ENCODE results near the gene PGF.
A peak's percentile ranks its signal among the peaks of the same experiment; 100 is the strongest.

Gene PGF

DNA sequence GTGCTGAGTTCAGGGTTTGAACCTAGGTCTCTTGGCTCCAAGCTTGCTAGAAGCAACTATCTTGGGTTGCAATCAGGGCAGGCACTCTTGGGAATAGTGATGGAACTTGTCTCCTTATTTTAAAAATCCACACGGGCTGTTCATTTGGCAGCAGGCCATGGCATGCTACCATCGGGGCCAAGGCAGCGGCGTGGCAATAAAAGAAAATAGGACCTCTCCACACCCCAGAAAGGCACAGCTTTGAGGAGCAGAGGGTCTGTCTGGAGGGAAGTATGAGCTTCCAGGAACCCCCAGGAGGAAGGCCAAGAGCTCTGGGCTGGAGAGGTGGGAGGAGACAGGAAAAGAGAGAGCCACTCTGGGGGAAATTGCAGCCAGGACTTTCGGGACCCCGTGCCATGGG lies 47.7 kb downstream of the PGF start:
- ChIA-PET POLR2A (interaction anchor here (1.0 to 2.2 kb wide), 3 partner anchors 9 to 46 kb away, joined by 5 to 9 read pairs (median 7); partner anchors contain the start of gene RPS6KL1), CTCF (interaction anchor here (0.6 to 6.3 kb wide), 6 partner anchors 12 to 48 kb away, joined by 3 to 195 read pairs (median 5); no protein-coding TSS in a partner anchor)
- Histone ChIP-seq H3K27ac (ENCODE audit: extremely low read depth, low read depth, low read length) (no peak overlapping the region), H3K4me1 (ENCODE audit: control insufficient read depth, insufficient read depth, low read length) (no peaks in the 10 kb centered on the region), H3K36me3 (ENCODE audit: control insufficient read depth in 2 of 2, insufficient read depth in 1 of 2, low read length in 2 of 2) (peaks cover 1 to 37% of the 10 kb centered on the region in 2 experiments; a peak in 2 of 3 replicates), H3K4me3 (ENCODE audit: low read depth, low read length) (no peak overlapping the region), H3K9me3 (ENCODE audit: control insufficient read depth, insufficient read depth, low read depth, low read length) (no peaks in the 10 kb centered on the region)
- TF ChIP-seq ZNF202 (tag by site-specific recombination; IDR thresholded peaks at IDR 0.05; ENCODE audit: borderline replicate concordance), result no peak
- no peak for TF ChIP-seq ZNF274 (IDR thresholded peaks at IDR 0.05; ENCODE audit: low read length)
- no peak for TF ChIP-seq ZNF274 (tag by site-specific recombination; IDR thresholded peaks at IDR 0.05; ENCODE audit: borderline replicate concordance)
- TF ChIP-seq IKZF3 (tag by site-specific recombination; IDR thresholded peaks at IDR 0.05), result no peak
- no peak for TF ChIP-seq ZNF37A (tag by site-specific recombination; IDR thresholded peaks at IDR 0.05)
- TF ChIP-seq, protein P1, sequence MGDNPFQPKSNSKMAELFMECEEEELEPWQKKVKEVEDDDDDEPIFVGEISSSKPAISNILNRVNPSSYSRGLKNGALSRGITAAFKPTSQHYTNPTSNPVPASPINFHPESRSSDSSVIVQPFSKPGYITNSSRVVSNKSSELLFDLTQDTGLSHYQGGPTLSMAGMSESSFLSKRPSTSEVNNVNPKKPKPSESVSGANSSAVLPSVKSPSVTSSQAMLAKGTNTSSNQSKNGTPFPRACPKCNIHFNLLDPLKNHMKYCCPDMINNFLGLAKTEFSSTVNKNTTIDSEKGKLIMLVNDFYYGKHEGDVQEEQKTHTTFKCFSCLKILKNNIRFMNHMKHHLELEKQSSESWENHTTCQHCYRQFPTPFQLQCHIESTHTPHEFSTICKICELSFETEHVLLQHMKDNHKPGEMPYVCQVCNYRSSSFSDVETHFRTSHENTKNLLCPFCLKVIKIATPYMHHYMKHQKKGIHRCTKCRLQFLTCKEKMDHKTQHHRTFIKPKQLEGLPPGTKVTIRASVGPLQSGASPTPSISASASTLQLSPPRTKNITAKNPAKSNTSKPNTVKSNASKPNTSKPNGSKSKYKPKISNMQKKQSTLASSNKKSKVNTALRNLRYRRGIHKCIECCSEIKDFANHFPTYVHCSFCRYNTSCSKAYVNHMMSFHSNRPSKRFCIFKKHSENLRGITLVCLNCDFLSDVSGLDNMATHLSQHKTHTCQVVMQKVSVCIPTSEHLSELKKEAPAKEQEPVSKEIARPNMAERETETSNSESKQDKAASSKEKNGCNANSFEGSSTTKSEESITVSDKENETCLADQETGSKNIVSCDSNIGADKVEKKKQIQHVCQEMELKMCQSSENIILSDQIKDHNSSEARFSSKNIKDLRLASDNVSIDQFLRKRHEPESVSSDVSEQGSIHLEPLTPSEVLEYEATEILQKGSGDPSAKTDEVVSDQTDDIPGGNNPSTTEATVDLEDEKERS (tag by site-specific recombination; IDR thresholded peaks at IDR 0.05), result no peak
- no peak for TF ChIP-seq ZNF48 (tag by site-specific recombination; IDR thresholded peaks at IDR 0.05)
- no peak for TF ChIP-seq ZNF266 (tag by site-specific recombination; IDR thresholded peaks at IDR 0.05; ENCODE audit: low read depth)
- TF ChIP-seq ELK4 (IDR thresholded peaks at IDR 0.05; ENCODE audit: borderline replicate concordance, low read depth, low read length), result no peak
- TF ChIP-seq ZFHX2 (tag by site-specific recombination; conservative IDR thresholded peaks at IDR 0.05), result no peak
- no peak for TF ChIP-seq ZNF529 (tag by site-specific recombination; IDR thresholded peaks at IDR 0.05; ENCODE audit: insufficient replicate concordance)
- TF ChIP-seq ZNF140 (tag by site-specific recombination; IDR thresholded peaks at IDR 0.05), result no peak

DNA sequence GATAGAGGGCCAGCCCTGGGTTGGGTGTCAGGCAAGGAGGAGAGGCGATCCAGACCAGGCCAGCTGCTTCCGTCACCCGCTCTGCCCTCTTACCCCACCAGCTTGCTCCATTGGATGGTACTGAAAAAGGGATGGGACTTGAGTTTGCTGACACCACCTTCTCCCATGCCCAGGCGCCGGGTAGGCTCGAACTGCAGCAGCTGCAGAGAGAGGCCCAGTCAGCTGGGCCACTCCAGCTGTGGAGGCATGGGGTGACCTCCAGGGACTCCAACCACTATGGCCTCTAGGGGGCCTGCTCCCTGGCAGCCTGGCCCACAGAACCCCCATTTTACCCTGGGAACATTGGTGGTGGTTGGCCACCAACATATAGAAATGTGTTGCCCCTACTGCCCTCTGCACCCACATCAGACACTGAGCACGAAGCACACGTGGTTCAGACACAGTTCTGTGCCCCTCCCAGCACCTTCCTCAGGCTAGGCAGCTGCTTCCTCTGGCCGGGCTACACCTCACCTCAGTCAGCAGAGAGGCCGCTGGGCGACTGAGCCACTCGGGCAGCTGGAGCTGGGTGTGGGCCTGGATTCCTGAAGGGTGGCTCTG lies 48.4 kb downstream of the PGF start:
- Histone ChIP-seq H3K27ac (ENCODE audit: extremely low read depth, low read depth, low read length) (no peak overlapping the region), H3K4me1 (ENCODE audit: control insufficient read depth, insufficient read depth, low read length) (no peaks in the 10 kb centered on the region), H3K9me3 (ENCODE audit: control insufficient read depth, insufficient read depth, low read depth, low read length) (no peaks in the 10 kb centered on the region), H3K4me3 (ENCODE audit: low read depth, low read length) (no peak overlapping the region), H3K36me3 (ENCODE audit: control insufficient read depth in 2 of 2, insufficient read depth in 1 of 2, low read length in 2 of 2) (peaks cover 8 to 44% of the 10 kb centered on the region in 2 experiments; a peak in 2 of 3 replicates)
- ChIA-PET POLR2A (interaction anchor here (1.1 to 2.2 kb wide), 3 partner anchors 26 to 47 kb away, joined by 3 to 9 read pairs (median 3); no protein-coding TSS in a partner anchor), CTCF (interaction anchor here (0.6 to 6.3 kb wide), 12 partner anchors 11 to 298 kb away, joined by 3 to 195 read pairs (median 10); partner anchors contain the start of gene DLST)
- TF ChIP-seq, protein P2, sequence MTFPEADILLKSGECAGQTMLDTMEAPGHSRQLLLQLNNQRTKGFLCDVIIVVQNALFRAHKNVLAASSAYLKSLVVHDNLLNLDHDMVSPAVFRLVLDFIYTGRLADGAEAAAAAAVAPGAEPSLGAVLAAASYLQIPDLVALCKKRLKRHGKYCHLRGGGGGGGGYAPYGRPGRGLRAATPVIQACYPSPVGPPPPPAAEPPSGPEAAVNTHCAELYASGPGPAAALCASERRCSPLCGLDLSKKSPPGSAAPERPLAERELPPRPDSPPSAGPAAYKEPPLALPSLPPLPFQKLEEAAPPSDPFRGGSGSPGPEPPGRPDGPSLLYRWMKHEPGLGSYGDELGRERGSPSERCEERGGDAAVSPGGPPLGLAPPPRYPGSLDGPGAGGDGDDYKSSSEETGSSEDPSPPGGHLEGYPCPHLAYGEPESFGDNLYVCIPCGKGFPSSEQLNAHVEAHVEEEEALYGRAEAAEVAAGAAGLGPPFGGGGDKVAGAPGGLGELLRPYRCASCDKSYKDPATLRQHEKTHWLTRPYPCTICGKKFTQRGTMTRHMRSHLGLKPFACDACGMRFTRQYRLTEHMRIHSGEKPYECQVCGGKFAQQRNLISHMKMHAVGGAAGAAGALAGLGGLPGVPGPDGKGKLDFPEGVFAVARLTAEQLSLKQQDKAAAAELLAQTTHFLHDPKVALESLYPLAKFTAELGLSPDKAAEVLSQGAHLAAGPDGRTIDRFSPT (tag by site-specific recombination; IDR thresholded peaks at IDR 0.05), result no peak
- TF ChIP-seq, protein P3, sequence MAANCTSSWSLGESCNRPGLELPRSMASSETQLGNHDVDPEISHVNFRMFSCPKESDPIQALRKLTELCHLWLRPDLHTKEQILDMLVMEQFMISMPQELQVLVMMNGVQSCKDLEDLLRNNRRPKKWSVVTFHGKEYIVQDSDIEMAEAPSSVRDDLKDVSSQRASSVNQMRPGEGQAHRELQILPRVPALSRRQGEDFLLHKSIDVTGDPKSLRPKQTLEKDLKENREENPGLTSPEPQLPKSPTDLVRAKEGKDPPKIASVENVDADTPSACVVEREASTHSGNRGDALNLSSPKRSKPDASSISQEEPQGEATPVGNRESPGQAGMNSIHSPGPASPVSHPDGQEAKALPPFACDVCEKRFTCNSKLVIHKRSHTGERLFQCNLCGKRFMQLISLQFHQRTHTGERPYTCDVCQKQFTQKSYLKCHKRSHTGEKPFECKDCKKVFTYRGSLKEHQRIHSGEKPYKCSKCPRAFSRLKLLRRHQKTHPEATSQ (tag by site-specific recombination; IDR thresholded peaks at IDR 0.05), result no peak
- TF ChIP-seq ZXDB (tag by site-specific recombination; IDR thresholded peaks at IDR 0.05), result no peak
- 0 out of 2 replicates have a peak, but pooled peaks have one; percentile 13 for TF ChIP-seq CTCF (tag by site-specific recombination; IDR thresholded peaks at IDR 0.05)
